HG02610 (cell line): Measurements from ENCODE around the gene MTOR.
"Not testable (repeated sequence)": the region's sequence is repeated elsewhere in the genome, so short reads cannot be mapped to it uniquely, and the experiment has no call there.

ENCODE experiments used
- ATAC-seq: cut with Tn5 transposase; IDR thresholded peaks from one replicate; pipeline ENCODE4 v1.9.1; 2021; ENCODE audit warnings: mild to moderate bottlenecking, moderate library complexity; ENCODE audit not compliant: unreplicated experiment

MTOR gene

GRCh38 chr1:11187000-11187399, 75.4 kb downstream of the MTOR start:
- no peak for ATAC-seq

DNA sequence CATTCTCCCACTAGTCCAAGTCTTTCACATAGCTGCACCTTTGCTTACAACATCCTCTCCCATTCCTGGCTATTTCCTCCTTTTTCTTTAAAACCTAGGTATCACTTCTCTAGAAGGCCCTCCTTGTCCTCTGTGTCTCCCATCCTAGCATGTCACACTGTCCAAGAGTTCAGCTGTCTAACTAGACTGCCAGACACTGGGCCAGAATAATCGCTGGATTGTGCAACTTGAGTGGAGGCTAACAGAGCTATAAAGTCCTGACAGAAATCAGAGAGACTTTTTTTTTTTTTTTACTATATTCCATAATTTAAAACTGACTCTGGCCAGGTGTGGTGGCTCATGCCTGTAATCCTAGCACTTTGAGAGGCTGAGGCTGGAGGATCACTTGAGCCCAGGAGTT, 77.4 kb downstream of the MTOR start:
- no peak for ATAC-seq

DNA sequence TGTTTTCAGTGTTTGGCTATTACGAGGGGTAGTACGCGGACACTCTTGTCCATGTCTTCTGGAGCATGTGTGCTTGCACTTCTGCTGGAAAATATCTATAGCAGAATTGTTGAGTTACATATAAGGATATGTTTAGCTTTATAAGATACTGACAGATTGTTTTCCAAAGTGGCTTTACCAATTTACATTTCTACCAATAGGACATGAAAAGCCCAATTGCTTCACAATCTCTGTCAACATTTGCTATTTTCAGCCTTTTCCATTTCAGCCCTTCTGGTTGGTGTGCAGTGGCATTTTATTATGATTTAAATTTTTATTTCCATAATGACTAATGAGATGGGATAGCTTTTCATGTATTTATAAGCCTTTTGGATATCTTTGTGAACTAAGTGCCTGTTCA, 79.5 kb downstream of the MTOR start:
- no peak for ATAC-seq

GRCh38 chr1:11180342-11180744, 82.0 kb downstream of the MTOR start:
- ATAC-seq, result no peak

GRCh38 chr1:11179749-11180148, 82.6 kb downstream of the MTOR start:
- not testable (repeated sequence) for ATAC-seq

GRCh38 chr1:11179125-11179524, 83.2 kb downstream of the MTOR start:
- no peak for ATAC-seq

- ATAC-seq, result no peak
These were observed 84.0 kb downstream of the MTOR start for GRCh38 chr1:11178021-11179015.

DNA sequence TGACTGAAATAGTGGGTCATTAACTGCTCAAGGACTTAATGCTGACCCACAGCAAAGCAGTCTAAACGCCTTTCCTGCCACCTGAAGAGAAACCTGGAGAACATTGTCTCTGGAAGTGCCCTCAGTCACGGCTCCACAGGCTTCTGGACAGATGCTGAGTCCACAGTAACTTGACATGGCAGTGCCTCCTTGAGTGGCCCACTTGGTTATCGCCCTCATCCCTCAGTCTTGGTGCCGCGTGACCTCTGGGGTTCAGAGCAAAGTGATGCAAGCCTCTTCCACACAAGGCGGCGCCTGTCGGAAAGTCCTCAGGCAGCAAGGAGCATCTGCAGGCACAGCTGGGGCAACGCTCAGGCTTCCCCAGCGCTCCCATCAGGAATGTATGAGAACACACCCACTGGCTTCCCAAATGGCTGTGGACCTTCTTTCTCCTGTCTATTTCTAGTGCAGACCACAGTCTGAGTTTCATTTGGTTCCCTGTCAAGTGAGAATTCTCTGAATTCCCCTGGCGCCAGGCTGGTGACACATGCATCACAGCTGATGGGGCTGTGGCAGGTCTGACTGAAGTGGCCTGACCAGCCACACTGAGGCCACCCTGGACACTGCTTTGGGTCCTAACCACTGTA, 86.2 kb downstream of the MTOR start:
- ATAC-seq, result no peak

DNA sequence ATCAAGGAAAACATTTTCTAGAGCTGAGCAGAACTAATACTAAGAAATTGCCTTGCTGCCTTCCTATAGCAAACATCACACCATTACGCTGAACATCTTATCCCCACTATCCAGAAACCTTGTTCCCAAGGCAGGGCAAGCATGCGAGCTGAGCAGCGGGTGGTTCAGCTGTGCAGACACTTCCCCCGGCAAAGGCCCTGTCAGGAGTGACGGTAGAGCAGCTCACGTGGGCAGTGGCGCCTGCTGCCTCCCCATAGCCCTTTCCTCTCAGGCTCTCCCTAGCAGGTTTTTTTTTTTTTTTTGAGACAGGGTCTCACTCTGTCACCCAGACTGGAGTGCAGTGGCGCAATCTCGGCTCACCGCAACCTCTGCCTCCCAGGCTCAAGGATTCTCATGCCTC, 86.9 kb downstream of the MTOR start:
- ATAC-seq, result no peak

- no peak for ATAC-seq
These were observed 87.9 kb downstream of the MTOR start for GRCh38 chr1:11174261-11174942.

- no peak for ATAC-seq
These were observed 92.2 kb downstream of the MTOR start for GRCh38 chr1:11170102-11170501.

- ATAC-seq, result no peak
These were observed 93.1 kb downstream of the MTOR start for GRCh38 chr1:11169202-11169601.

DNA sequence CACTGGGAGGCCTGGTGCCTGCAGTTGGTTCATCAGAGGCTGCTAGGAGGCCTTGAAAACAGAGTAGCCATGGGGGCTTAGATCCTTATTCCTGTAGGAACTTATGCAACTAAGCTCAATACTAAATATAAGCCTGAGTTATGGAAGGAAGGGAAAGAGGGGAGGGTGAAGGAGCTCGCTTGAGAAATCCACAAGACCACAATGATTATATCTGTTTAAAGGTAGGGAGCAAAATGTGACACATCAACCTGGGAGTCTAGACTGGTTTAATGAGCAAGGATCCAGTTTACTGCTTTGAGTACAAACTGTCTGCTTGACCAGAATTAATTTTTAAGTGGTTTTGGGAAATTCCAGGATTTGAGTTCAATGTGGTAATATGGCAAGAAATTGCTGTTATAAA, 93.6 kb downstream of the MTOR start:
- no peak for ATAC-seq

DNA sequence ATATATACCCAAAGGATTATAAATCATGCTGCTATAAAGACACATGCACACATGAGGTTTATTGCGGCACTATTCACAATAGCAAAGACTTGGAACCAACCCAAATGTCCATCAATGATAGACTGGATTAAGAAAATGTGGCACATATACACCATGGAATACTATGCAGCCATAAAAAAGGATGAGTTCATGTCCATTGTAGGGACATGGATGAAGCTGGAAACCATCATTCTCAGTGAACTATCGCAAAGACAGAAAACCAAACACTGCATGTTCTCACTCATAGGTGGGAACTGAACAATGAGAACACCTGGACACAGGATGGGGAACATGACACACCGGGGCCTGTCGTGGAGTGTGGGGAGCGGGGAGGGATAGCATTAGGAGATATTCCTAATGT, 95.6 kb downstream of the MTOR start:
- ATAC-seq, result not testable (repeated sequence)

DNA sequence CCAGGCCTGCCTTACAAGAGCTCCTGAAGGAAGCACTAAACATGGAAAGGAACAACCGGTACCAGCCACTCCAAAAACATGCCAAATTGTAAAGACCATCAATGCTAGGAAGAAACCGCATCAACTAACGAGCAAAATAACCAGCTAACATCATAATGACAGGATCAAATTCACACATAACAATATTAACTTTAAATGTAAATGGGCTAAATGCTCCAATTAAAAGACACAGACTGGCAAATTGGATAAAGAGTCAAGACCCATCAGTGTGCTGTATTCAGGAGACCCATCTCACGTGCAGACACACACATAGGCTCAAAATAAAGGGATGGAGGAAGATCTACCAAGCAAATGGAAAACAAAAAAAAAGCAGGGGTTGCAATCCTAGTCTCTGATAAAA, 99.6 kb downstream of the MTOR start:
- ATAC-seq, result not testable (repeated sequence)

- no peak for ATAC-seq
These were observed 103.5 kb downstream of the MTOR start for GRCh38 chr1:11158720-11159321.

- ATAC-seq, result no peak
These were observed 104.1 kb downstream of the MTOR start for GRCh38 chr1:11158291-11158690.

- ATAC-seq, result no peak
These were observed 104.5 kb downstream of the MTOR start for GRCh38 chr1:11157867-11158266.

DNA sequence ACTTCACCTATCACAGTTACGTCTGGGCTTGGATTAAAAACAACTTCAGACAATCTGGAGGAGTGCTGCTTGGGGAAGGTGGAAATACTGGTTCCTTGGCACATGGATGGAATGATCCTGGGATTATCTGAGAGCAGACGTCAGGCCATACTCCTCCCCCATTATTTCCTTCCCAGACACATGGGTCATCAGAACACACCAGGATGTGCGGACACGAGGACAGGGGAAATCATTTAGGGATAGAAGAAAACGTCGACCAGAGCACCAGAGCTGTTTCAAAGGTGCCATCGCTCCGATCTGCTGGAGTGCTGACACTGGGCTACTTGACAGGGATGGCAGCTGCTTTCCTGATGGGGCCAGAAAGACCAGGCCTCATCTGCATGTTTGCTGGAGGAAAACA, 105.0 kb downstream of the MTOR start:
- no peak for ATAC-seq

- ATAC-seq, result no peak
These were observed 105.4 kb downstream of the MTOR start for GRCh38 chr1:11156963-11157362.

GRCh38 chr1:11156441-11156840, 105.9 kb downstream of the MTOR start:
- ATAC-seq, result no peak
